Measurements from ENCODE around the gene TSPAN5. TPM values are rescaled to one million over a fixed set of nuclear protein-coding genes. Genes with fewer than 3 reads are reported as not detected.

TSPAN5 gene
- total RNA-seq, 1 donor from 2014 or later, result 61.4 TPM

GRCh38 chr4:98568941-98569663 is 89.3 kb downstream of the TSPAN5 start:
- H3K4me1 ChIP-seq (ENCODE audit: insufficient read depth, low read length), result peaks cover 12% of the 10 kb centered on the region
- TF ChIP-seq CTCF (IDR thresholded peaks at IDR 0.05; ENCODE audit: insufficient read depth, low read depth, low read length) (no peak), EZH2 (IDR thresholded peaks at IDR 0.05; ENCODE audit: insufficient read depth, low read length) (no peak)
- H3K9ac ChIP-seq (ENCODE audit: low read length), result no peak overlapping the region
- Mint-ChIP-seq H3K9me3 (ENCODE audit: unreplicated experiment) (peaks cover 2% of the 10 kb centered on the region), H3K27me3 (ENCODE audit: low read depth, unreplicated experiment) (no peaks in the 10 kb centered on the region), H3K4me3 (ENCODE audit: unreplicated experiment) (no peak overlapping the region), H3K27ac (ENCODE audit: unreplicated experiment) (no peak overlapping the region), H3K4me1 (ENCODE audit: low read depth, unreplicated experiment) (peaks cover 29% of the 10 kb centered on the region), H3K36me3 (ENCODE audit: low read depth, unreplicated experiment) (peaks cover 3% of the 10 kb centered on the region)
- no peak overlapping the region for H2AFZ ChIP-seq (ENCODE audit: low read depth, low read length)
- no peaks in the 10 kb centered on the region for H3K27me3 ChIP-seq (ENCODE audit: insufficient read depth, low read length)
- H3K79me2 ChIP-seq (ENCODE audit: insufficient read depth, low read length), result peaks cover 100% of the 10 kb centered on the region
- H3K36me3 ChIP-seq (ENCODE audit: insufficient read depth, low read length), result peaks cover 5% of the 10 kb centered on the region
- H3K9me3 ChIP-seq (ENCODE audit: insufficient read depth, low read depth, low read length), result no peaks in the 10 kb centered on the region
- peaks cover 58% of the 10 kb centered on the region for H4K20me1 ChIP-seq (ENCODE audit: insufficient read depth, low read length)
- DNase-seq (ENCODE audit: low read depth) (no peak), FAIRE-seq (no peak)
- H3K4me3 ChIP-seq (ENCODE audit: insufficient read depth, low read depth, low read length), result no peak overlapping the region
- H3K4me2 ChIP-seq (ENCODE audit: low read length), result no peak overlapping the region
- no peak overlapping the region for H3K27ac ChIP-seq (ENCODE audit: low read depth, low read length)

- Histone ChIP-seq H3K36me3 (ENCODE audit: insufficient read depth, low read length) (no peaks in the 10 kb centered on the region), H2AFZ (ENCODE audit: low read depth, low read length) (no peak overlapping the region), H3K9me3 (ENCODE audit: insufficient read depth, low read depth, low read length) (no peaks in the 10 kb centered on the region), H3K4me2 (ENCODE audit: low read length) (no peak overlapping the region), H3K4me3 (ENCODE audit: insufficient read depth, low read depth, low read length) (no peak overlapping the region), H3K79me2 (ENCODE audit: insufficient read depth, low read length) (peaks cover 100% of the 10 kb centered on the region), H3K27me3 (ENCODE audit: insufficient read depth, low read length) (no peaks in the 10 kb centered on the region), H4K20me1 (ENCODE audit: insufficient read depth, low read length) (peaks cover 72% of the 10 kb centered on the region), H3K4me1 (ENCODE audit: insufficient read depth, low read length) (peaks cover 12% of the 10 kb centered on the region), H3K9ac (ENCODE audit: low read length) (no peak overlapping the region), H3K27ac (ENCODE audit: low read depth, low read length) (no peak overlapping the region)
- peaks cover 32% of the 10 kb centered on the region for H3K4me1 Mint-ChIP-seq (ENCODE audit: low read depth, unreplicated experiment)
- peaks cover 3% of the 10 kb centered on the region for H3K36me3 Mint-ChIP-seq (ENCODE audit: low read depth, unreplicated experiment)
- DNase-seq (ENCODE audit: low read depth) (no peak), FAIRE-seq (no peak)
- peaks cover 2% of the 10 kb centered on the region for H3K9me3 Mint-ChIP-seq (ENCODE audit: unreplicated experiment)
- TF ChIP-seq CTCF (IDR thresholded peaks at IDR 0.05; ENCODE audit: insufficient read depth, low read depth, low read length) (no peak), EZH2 (IDR thresholded peaks at IDR 0.05; ENCODE audit: insufficient read depth, low read length) (no peak)
- no peak overlapping the region for H3K27ac Mint-ChIP-seq (ENCODE audit: unreplicated experiment)
- H3K4me3 Mint-ChIP-seq (ENCODE audit: unreplicated experiment), result no peak overlapping the region
- H3K27me3 Mint-ChIP-seq (ENCODE audit: low read depth, unreplicated experiment), result no peaks in the 10 kb centered on the region
These were observed 90.8 kb downstream of the TSPAN5 start for GRCh38 chr4:98567611-98568010.

GRCh38 chr4:98566361-98567008 is 91.9 kb downstream of the TSPAN5 start:
- no peaks in the 10 kb centered on the region for H3K27me3 ChIP-seq (ENCODE audit: insufficient read depth, low read length)
- H3K79me2 ChIP-seq (ENCODE audit: insufficient read depth, low read length), result peaks cover 98% of the 10 kb centered on the region
- H3K4me3 ChIP-seq (ENCODE audit: insufficient read depth, low read depth, low read length), result no peak overlapping the region
- TF ChIP-seq EZH2 (IDR thresholded peaks at IDR 0.05; ENCODE audit: insufficient read depth, low read length), result no peak
- no peak for TF ChIP-seq CTCF (IDR thresholded peaks at IDR 0.05; ENCODE audit: insufficient read depth, low read depth, low read length)
- FAIRE-seq (no peak), DNase-seq (ENCODE audit: low read depth) (no peak)
- Mint-ChIP-seq H3K4me3 (ENCODE audit: unreplicated experiment) (no peak overlapping the region), H3K36me3 (ENCODE audit: low read depth, unreplicated experiment) (peaks cover 5% of the 10 kb centered on the region), H3K27me3 (ENCODE audit: low read depth, unreplicated experiment) (no peaks in the 10 kb centered on the region), H3K4me1 (ENCODE audit: low read depth, unreplicated experiment) (peaks cover 32% of the 10 kb centered on the region), H3K9me3 (ENCODE audit: unreplicated experiment) (peaks cover 2% of the 10 kb centered on the region), H3K27ac (ENCODE audit: unreplicated experiment) (no peak overlapping the region)
- no peak overlapping the region for H2AFZ ChIP-seq (ENCODE audit: low read depth, low read length)
- H3K9me3 ChIP-seq (ENCODE audit: insufficient read depth, low read depth, low read length), result no peaks in the 10 kb centered on the region
- H3K27ac ChIP-seq (ENCODE audit: low read depth, low read length), result no peak overlapping the region
- H3K4me1 ChIP-seq (ENCODE audit: insufficient read depth, low read length), result peaks cover 12% of the 10 kb centered on the region
- no peak overlapping the region for H3K9ac ChIP-seq (ENCODE audit: low read length)
- no peak overlapping the region for H3K4me2 ChIP-seq (ENCODE audit: low read length)
- no peaks in the 10 kb centered on the region for H3K36me3 ChIP-seq (ENCODE audit: insufficient read depth, low read length)
- peaks cover 75% of the 10 kb centered on the region for H4K20me1 ChIP-seq (ENCODE audit: insufficient read depth, low read length)
